GM18867 (cell line): ENCODE measurements around the gene GCN1.

Experiments used
- ATAC-seq: cut with Tn5 transposase; IDR thresholded peaks from one replicate; pipeline ENCODE4 v1.9.1; 2021; ENCODE audit warnings: mild to moderate bottlenecking, moderate library complexity; ENCODE audit not compliant: unreplicated experiment

Gene GCN1

DNA sequence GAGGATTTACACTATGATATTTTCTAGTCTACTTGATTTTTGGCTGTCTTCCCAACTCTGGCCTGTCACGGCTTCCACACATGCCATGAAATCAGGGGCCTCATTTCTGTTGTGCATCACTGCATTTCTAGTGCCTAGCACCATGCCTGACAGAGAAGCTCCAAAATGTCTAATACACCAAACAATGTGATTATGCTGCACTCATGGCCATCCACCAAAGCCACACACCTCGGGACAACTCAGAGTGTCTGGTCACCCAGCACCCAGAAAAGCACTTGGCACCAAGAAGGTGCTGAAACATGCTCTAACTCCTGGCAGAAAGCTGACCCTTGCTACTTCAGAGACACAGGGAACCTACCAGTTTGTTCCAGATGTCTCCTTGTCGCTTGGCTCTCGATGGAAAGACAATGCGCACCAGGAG is 11.3 kb downstream of the GCN1 start:
- ATAC-seq, result no peak

DNA sequence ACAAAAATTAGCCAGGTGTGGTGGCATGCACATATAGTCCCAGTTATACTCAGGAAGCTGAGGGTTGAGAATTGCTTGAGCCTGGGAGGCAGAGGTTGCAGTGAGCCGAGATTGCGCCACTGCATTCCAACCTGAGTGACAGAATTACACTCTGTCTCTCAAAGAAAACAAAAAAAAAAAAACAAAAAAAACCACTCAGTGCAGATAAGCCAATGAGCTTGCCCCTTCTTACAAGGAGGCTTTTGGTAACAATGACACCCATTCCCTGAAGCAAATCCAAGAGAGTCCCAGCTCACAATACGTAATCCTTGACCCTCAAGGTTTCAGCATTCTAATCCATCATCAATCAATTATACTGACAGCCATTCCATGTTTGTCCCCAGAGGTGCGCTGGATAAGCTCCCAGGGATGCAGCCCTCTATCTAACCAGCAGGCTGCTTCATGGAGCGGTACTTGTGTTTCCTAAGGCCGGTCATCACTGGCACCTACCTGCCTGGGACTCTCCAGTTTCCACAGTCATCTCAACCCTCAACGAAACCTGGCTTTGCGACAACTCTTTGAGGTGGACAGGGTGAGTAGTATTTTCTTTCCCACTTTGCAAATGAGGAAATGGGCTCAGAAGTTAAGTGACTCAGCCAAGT is 12.4 kb downstream of the GCN1 start:
- ATAC-seq, result no peak

DNA sequence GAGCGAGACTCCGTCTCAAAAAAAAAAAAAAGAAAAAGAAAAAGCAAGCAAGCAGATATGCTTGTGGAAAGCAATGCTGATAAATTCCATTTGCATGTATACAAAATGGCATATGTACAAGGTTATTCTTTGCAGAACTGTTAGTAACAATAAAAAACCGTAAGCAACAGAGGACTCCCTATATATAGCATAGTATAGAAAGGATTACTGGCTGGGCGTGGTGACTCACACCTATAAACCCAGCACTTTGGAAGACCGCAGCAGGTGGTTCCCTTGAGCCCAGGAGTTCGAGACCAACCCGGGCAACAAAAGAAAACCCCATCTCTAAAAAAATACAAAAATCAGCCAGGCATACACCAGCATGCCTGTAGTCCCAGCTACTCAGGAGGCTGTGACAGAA is 13.5 kb downstream of the GCN1 start:
- ATAC-seq, result no peak

DNA sequence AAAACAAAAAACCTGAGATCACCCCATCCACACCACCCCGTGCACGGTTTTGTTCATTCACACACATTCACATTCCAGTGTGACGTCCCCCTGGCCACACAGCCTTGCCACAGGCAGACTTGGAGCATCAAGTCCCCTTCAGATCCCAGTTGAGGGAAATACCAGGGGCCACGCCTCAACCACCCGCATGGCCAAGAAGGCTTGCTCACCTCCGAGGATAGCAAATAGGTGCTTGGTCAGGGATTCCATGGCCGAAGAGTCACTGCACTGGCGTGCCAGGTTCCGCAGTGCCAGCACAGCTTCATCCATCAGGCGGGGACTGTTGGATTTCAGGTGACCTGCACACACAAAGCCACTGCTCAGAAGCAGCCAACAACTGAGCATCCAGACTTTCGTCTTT is 19.0 kb downstream of the GCN1 start:
- ATAC-seq, result no peak

DNA sequence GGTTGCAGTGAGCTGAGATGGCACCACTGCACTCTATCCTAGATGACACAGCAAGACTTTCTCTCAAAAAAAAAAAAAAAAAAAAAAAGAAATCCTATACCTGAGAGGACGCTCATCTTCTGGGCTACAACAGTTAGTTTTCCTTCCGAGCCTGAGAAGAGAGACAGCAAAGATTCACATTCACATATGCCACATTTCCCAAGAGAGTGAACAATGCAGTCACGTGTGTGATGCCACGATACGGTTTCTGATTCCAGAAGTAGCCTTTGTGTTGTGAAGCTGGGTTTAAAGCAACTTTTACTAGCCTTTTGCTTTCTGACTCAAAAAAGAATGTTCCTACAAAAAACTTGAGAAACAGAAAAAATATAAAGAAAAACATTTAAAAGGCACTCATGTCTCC is 19.5 kb downstream of the GCN1 start:
- no peak for ATAC-seq

DNA sequence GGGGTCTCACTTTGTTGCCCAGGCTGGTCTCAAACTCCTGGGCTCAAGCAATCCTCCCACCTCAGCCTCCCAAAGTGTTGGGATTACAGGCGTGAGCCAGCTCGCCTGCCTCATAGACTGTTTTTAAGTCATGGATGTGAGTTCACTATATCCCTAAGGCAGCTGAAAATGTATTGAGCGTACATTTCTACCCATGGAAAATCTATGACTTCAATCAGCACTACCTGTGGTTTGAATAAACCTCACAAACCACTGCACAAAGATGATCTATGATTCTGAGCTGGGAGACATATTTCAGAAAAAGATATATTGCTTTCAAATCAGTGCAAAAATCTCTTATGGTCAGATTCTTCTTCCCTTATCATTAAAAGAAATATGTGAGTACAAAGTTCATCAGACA is 22.5 kb downstream of the GCN1 start:
- ATAC-seq, result no peak

DNA sequence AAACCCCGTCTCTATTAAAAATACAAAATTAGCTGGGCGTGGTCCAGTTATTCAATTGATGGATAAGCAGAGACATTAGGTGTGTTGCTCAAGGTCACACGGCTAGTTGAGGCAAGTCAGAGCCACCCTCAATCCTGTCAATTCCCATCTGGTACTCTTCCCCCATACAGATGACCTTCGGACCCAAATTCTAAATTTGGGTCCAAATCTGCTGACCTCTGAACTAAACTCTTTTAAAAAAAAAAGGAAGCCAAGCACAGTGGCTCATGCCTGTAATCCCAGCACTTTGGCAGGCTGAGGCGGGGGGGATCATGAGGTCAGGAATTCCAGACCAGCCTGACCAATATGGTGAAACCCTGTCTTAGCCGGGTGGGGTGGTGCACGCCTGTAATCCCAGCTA is 23.9 kb downstream of the GCN1 start:
- ATAC-seq, result no peak

DNA sequence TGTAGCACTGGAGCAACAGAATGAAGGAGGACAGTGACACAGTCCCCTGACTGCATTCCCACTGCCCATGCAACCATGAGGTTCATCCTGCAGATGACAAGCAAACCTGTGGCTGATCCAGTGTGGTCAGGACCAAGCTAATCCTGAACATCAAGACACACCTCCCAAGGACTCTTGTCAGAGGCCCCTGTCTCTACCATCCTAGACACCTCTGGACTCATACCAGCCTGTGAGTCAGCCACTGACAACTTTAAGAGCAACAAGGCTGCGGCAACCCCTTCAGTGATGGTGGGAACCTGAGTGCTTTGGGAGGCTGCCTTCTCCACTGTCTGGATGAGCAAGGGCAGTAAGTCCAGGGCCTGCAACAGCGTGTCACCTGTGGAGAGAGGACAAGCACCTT is 24.6 kb downstream of the GCN1 start:
- no peak for ATAC-seq

DNA sequence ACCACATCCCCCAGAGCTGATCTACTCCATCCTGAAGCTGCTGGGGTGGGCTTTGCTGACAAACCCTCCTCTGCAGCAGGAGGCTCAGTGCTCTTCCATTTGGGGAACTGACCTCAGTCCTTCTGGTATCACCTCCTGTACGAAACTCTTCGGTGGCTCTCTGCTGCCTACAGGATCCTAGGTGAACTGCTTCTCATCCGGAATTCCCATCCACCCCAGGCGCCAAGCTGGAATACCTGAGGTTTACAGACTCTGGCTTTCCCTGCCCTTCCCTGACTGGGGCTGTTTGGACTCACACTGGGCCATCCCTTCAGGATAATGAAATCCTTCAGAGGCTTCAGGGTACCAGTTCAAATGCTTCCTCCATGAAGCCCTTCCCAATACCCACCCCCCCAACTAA is 26.2 kb downstream of the GCN1 start:
- ATAC-seq, result no peak

DNA sequence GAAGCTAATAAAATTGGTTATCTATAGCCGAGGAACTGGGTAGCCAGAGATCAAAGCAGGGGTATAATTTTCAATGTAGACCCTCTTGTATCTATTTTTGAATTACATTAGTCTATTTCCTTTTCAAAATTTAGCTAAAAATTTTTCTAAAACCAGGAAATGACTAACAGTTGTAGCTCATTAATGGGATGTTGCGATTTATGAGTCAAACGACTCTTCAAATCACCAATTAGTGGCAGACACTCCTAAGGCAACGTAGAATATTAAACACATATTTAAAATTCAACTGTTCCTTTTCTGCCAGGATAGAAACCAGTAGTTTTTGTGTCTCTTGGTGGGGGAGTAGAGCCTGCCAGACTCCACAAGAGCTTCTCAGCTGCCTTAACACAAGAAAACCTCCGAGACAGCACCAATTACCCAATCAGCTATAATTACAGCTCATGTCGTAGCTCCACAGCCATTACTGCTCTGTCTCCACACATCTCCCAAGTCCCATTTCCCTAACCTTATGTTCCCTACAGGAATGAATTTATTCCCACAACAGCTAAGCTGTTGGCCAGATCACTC is 26.9 kb downstream of the GCN1 start:
- no peak for ATAC-seq

DNA sequence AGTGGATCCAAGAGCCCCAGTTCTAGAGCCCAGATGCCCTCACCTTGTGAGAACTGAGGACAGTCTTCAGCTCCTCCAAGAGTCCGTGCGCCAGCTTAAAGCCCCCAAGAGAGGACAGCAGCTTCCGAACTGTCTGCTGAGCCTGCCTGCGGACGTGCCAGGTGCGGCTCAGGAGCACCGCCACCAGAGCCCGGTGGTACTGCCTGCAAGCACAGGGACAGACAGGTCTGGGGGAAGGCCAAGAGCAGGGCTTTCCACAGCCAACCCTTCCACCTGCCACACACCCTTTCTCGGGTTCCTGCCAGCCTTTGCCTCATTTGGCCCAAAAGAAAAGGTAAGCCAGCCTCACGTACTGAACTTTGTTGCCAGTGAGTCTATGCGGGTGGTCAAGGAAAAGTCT is 30.2 kb downstream of the GCN1 start:
- no peak for ATAC-seq

DNA sequence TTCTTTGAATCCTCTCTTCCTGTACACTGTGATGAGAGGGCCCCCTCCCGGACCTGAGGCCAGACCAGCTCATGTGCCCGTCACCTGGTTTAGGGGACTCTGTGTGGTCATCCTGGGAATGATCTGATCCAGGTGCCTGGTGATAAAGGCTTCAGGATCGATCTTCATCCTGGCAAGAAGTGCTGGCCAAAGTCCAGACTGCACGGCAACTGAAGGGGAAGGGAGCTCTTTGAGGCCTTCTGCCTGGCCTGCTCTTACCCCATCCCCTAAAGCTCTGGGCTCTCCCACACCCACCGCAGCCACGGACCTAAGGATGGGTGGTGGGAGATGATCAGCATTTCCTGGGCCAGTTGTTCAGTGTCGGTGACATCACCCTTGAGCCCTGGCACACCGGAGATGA is 31.8 kb downstream of the GCN1 start:
- no peak for ATAC-seq

DNA sequence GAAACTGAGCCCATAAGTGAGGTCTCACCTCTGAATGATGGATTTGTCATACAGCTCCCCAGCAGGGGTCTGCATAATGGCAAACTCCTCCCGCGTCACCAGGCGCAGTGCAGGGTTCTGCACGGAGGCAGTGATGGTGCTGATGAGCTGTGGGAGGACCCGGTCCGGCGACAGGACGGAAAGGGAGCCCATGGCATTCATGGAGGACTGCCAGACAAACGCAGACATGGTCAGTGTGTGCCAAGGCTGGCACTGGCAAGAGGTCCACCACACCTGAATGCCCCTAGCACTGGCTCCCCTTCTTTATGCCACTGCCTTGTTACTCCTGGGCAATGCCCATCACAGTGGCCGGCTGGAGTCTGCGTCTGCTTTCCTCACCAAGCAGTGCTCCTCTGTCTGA is 32.7 kb downstream of the GCN1 start:
- ATAC-seq, result no peak

DNA sequence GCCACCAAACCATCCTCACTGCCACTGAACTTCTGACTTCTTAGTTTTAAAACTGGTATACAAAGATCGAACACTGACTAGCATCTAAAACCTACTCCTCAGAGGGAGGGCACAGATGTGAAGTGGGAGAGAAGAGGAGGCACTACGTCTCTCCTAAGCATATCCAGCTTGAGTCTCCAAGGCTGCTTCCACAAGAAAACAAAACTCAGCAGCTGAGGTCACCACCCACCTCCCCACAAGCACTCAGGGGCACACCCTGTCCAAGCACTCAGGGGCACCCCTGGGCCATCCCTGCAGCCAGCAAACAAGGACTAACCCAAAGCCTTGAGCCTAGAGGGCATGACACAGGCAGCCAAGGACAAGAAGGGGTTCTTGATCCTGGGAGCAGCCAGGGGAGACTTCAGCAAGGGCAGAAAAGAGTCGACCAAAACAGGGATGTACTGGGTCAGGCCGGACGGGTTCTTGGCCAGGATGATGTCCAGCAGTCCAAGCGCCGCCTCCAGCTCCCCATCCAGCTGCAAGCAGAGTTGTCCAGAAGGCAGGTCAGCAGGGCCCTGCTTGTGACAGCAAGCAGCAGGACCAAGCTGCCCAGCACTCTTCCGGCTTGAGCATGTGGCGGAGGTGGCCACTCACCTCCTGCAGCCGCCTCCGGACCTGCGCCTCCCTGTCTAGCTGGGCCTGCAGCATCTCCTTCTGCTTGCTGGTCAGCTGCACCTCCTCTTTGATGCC is 34.8 kb downstream of the GCN1 start:
- no peak for ATAC-seq

DNA sequence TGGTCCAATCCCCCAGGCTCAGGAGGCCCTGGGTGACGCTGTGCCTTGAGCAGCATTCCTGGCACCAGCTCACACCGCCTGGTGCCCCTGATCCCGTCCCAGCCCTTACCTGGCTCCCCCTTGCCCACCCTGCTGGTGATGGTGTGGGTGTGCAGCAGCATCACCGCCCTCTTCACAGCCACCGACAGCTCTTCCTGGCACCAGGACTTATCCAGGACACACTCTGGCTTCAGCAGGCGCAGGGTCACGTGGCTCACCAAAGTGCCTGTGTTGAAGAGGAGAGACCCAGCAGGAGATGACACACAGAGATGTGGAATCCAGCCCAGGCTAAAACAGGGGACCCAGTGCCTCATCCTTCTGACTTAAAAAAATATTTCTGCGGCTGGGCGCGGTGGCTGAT is 36.2 kb downstream of the GCN1 start:
- no peak for ATAC-seq

DNA sequence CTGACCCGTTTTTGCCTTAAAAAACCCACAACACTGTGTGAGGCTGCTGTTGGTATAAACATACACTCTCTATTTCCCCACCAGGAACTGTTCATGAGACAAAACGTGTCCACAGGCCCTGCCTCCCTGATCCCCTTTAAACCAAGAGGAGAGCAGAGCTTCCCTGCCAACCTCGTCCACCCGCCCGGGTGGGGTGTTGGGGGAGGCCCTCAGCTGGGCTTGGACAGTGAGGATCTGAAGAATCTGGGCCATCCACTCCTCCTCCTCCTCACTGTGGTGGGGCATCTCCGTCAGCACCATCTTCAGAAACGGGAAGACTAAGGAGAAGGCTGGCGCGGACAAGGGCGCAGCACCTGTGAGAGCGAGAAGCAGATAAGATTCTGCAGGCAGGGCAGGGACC is 36.8 kb downstream of the GCN1 start:
- ATAC-seq, result no peak

DNA sequence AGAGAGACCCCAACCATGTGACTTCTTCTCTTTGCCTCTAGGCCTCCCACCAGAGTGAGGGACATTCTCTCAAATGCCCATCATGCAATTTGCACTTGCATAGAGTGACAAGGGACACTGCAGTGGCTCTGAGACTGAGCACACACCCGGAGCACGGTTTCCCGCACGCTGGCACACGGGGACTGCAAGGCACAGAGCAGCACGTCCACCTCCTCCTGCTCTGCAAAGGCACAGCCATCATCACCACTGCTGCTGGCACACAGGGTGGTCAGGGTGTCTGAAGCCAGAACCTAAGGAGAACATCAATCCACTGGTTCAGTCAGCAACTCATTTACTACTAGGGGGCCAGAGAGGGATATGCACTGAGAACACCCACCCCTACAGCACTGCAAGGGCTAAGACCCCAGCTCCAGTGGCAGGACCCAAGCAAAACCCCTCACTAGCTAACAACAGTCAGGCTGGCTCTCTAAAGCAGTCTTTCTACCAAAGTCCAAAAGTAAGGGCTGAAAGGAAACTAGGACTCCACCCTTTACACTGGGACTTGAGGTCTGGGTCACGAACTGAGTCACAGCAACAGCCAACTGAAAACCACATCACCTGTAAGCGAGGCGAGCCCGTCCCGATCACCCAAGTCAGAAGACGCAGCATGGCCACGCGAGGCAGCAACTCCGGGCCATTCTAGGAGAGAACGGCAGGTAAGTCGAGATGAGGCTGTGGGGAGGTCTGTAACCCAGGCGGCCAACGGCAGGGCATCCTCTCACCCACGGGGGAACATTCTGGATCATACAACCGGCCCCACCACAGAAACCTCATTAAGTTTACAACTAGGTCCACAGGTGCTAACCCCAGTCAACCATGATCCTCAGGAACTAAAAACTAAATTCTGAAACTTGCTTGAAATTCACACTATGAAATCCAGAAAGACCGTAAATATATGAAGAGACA is 37.9 kb downstream of the GCN1 start:
- peak; percentile 57 for ATAC-seq

DNA sequence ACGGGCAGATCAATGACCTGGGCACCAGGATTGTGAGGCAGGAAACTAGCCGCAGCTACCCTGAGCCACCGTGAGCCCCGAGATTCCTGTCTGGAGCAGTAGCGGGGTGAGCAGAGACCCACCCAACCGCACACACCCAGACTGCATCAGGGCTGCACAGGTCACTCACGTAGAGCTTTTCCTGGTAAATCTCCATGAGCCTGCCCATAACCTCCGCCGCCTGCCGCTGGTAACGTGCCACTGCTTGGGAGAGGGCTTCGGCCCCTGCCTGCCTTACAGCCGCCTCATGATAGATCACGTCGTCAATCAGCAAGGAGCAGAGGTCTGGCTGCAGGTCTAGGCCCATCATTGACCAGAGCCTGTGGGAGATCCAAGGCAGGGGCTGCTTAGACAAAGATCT is 39.4 kb downstream of the GCN1 start:
- no peak for ATAC-seq

DNA sequence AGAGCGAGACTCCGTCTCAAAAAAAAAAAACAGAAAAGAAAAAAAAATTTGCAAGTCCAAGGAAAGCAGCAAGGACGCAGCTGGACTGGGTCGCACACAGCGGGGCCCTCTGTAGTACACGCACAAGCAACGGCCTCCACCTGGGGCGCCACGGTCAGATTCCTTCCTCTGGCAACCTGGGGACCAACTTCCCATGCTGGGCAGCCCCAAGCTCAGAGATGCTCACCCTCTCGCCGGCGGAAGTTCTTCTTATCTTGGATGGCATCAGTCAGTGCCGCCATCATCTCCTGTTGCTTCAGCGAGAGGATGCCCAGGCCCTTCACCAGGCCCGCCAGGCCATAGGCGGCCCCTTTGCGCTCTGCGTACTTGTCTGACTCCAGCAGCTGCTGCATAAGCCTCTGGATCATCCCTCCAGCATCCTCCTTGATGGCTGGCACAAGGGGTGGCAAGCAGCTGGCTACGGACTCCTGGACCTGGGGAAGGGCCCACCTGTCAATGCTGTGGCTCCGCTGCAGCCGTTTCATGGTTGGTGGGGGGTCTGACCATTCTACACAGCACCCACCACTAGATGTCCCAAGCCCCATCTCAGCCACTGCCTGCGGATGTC is 43.5 kb downstream of the GCN1 start:
- ATAC-seq, result no peak

DNA sequence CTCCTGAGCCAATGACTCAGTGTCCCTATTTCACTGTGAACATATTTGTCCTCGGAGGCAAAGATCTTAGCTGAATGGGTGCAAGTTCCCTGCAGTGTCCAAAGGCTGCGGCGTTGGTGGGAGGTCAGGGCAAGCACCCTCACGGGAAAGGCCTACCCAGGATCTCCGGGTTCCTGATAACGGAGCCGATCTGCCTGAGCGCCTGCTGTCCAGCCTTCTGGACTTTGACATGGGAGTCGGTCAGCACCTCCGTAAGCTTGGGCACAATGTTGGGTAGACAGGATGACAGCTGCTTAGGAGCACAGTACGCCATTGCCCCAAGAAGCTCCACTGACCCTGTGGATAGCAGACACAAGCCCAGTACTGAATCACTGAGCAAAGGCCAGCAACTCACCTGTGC is 46.5 kb downstream of the GCN1 start:
- no peak for ATAC-seq

DNA sequence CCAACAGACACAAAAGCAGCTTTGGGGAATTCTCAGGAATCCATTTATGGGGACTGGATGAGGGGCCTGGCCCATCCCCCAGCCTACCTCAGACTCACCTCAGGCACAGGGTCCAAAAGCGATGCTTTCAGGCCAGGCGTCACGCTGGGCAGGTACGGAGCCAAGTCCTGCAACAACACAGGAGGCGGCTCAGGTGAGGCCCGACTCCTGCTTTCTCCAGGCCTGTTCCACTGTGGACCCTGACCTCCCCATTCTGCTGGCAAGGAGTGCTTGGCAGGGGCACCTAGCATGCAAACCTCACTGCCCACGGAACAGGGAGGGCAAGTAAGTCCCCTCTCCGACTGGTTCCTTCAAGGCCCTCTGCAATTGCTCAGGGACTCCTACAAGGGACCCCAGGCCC is 49.4 kb downstream of the GCN1 start:
- ATAC-seq, result no peak
